Type B pancreatic cell (in vitro differentiated cells): ENCODE data around the gene CIAO3. TPM values are rescaled to one million over a fixed set of nuclear protein-coding genes. Genes with fewer than 3 reads are reported as not detected.
A peak's percentile ranks its signal among the peaks of the same experiment; 100 is the strongest.

Experiments used
- DNase-seq: peaks from one replicate; pipeline ENCODE4 v3.0.0; 2021; ENCODE audit warnings: mixed read lengths; ENCODE audit not compliant: unreplicated experiment; ENCODE audit errors: extremely low spot score
- H3K27ac Mint-ChIP-seq: 2 replicates; pipeline ENCODE4 v1.8.0; 2021; ENCODE audit warnings: mild to moderate bottlenecking, mixed read lengths
- H3K27me3 Mint-ChIP-seq: 2 replicates; pipeline ENCODE4 v1.8.0; 2021; ENCODE audit warnings: mixed read lengths
- H3K36me3 Mint-ChIP-seq: 2 replicates; pipeline ENCODE4 v1.8.0; 2021; ENCODE audit warnings: mixed read lengths
- H3K4me1 Mint-ChIP-seq: one replicate; pipeline ENCODE4 v1.8.0; 2021; ENCODE audit warnings: mixed read lengths; ENCODE audit not compliant: unreplicated experiment
- H3K4me3 Mint-ChIP-seq: 2 replicates; pipeline ENCODE4 v1.8.0; 2021; ENCODE audit warnings: mild to moderate bottlenecking, mixed read lengths
- H3K9me3 Mint-ChIP-seq: 2 replicates; pipeline ENCODE4 v1.8.0; 2021; ENCODE audit warnings: mixed read lengths
- CTCF ChIP-seq: fragments of 200-600 bp; sonication (generic); conservative IDR thresholded peaks from 2 replicates; pipeline ENCODE4 v1.5.0; 2021; ENCODE audit warnings: antibody characterized with exemption, mild to moderate bottlenecking
- long read RNA-seq: library from polyadenylated mRNA; unstranded; transcript quantifications from one replicate; pipeline ENCODE4 v2.0.0, GENCODE V29; 2020
- total RNA-seq: library from RNA; stranded (reverse); gene quantifications from 2 replicates; pipeline ENCODE4 v1.2.1, GENCODE V29; 2021; ENCODE audit warnings: low replicate concordance

Gene CIAO3
- 41.4 and 44.5 TPM in 2 replicates for total RNA-seq
- long read RNA-seq, transcript CIAO3-201 (11 exons, 2,112 nt): major isoform, 56 of 61 reads
- long read RNA-seq, partial matches to known transcripts: 2 of 61 reads
- long read RNA-seq, other reads (novel, unspliced or antisense): 2 of 61 reads

- TF ChIP-seq CTCF: peak; percentile 93
Observed at GRCh38 chr16:740764-741505, at the start of gene CIAO3. Gene CIAO3, minus strand, starts transcription at chr16:740997. Its CDS starts 12 bp downstream, at chr16:740985.

GRCh38 chr16:790086-790485 lies 49.3 kb upstream of the CIAO3 start:
- H3K36me3 Mint-ChIP-seq: peaks cover 5% of the 10 kb centered on the region

More at GRCh38 chr16:740764-741505, at the start of gene CIAO3:
- Mint-ChIP-seq H3K27ac (no peak within 1 kb of the TSS), H3K27me3 (no peaks in the 10 kb centered on the region), H3K4me1 (peaks cover 7% of the 10 kb centered on the region), H3K4me3 (peak within 1 kb of the TSS; percentile 89), H3K9me3 (no peaks in the 10 kb centered on the region), H3K36me3 (no peaks in the 10 kb centered on the region)
- peak; percentile 97 for DNase-seq

GRCh38 chr16:789191-789850 lies 48.5 kb upstream of the CIAO3 start:
- no peak for DNase-seq
- Mint-ChIP-seq H3K36me3 (peaks cover 5% of the 10 kb centered on the region), H3K27me3 (no peaks in the 10 kb centered on the region), H3K9me3 (no peaks in the 10 kb centered on the region), H3K4me1 (no peaks in the 10 kb centered on the region), H3K4me3 (peak overlapping the region; percentile 69), H3K27ac (no peak overlapping the region)
- no peak for TF ChIP-seq CTCF

More at GRCh38 chr16:790086-790485, 49.3 kb upstream of the CIAO3 start:
- Mint-ChIP-seq H3K27ac (no peak overlapping the region), H3K4me1 (no peaks in the 10 kb centered on the region), H3K4me3 (peak overlapping the region; percentile 69), H3K27me3 (no peaks in the 10 kb centered on the region), H3K9me3 (no peaks in the 10 kb centered on the region)
- TF ChIP-seq CTCF: no peak
- no peak for DNase-seq

- Mint-ChIP-seq H3K27me3 (no peaks in the 10 kb centered on the region), H3K27ac (no peak within 1 kb of the TSS), H3K9me3 (no peaks in the 10 kb centered on the region), H3K36me3 (peaks cover 5% of the 10 kb centered on the region), H3K4me1 (no peaks in the 10 kb centered on the region), H3K4me3 (peak within 1 kb of the TSS; percentile 88)
- DNase-seq: peak; percentile 97
- TF ChIP-seq CTCF: no peak
Observed at GRCh38 chr16:788399-789126, 47.8 kb upstream of the CIAO3 start, which contains the start of gene CHTF18. Gene CHTF18, plus strand, starts transcription at chr16:788620. Its CDS starts 65 bp downstream, at chr16:788685.

GRCh38 chr16:787978-788398 lies 47.2 kb upstream of the CIAO3 start, which contains the start of gene RPUSD1:
Gene RPUSD1, minus strand, starts transcription at chr16:788381. Its CDS starts 644 bp downstream, at chr16:787737.
- peaks cover 5% of the 10 kb centered on the region for H3K36me3 Mint-ChIP-seq
- peak within 1 kb of the TSS; percentile 88 for H3K4me3 Mint-ChIP-seq
- H3K27me3 Mint-ChIP-seq: no peaks in the 10 kb centered on the region
- H3K27ac Mint-ChIP-seq: no peak within 1 kb of the TSS
- peak; percentile 51 for TF ChIP-seq CTCF
- H3K9me3 Mint-ChIP-seq: no peaks in the 10 kb centered on the region
- H3K4me1 Mint-ChIP-seq: no peaks in the 10 kb centered on the region
- no peak for DNase-seq
